ENCODE measurements around the gene ZFYVE28.
"Not testable (repeated sequence)": the region's sequence is repeated elsewhere in the genome, so short reads cannot be mapped to it uniquely, and the experiment has no call there.

The ZFYVE28 gene

GRCh38 chr4:2446656-2447564 is 28.5 kb upstream of the ZFYVE28 start:
- no peak for DNase-seq

GRCh38 chr4:2445571-2445970 is 27.1 kb upstream of the ZFYVE28 start:
- no peak for DNase-seq

- no peak for DNase-seq
These were observed 26.7 kb upstream of the ZFYVE28 start for GRCh38 chr4:2445130-2445529.

GRCh38 chr4:2443956-2444740 is 25.7 kb upstream of the ZFYVE28 start:
- DNase-seq, result no peak

- no peak for DNase-seq
These were observed 24.8 kb upstream of the ZFYVE28 start for GRCh38 chr4:2443061-2443730.

GRCh38 chr4:2442175-2442993 is 23.9 kb upstream of the ZFYVE28 start:
- DNase-seq, result no peak

- DNase-seq, result no peak
These were observed 23.1 kb upstream of the ZFYVE28 start for GRCh38 chr4:2441393-2442174.

- no peak for DNase-seq
These were observed 20.6 kb upstream of the ZFYVE28 start for GRCh38 chr4:2438822-2439718.

GRCh38 chr4:2437475-2438215 is 19.2 kb upstream of the ZFYVE28 start:
- DNase-seq, result no peak

GRCh38 chr4:2436761-2437474 is 18.5 kb upstream of the ZFYVE28 start:
- DNase-seq, result no peak

- no peak for DNase-seq
These were observed 17.9 kb upstream of the ZFYVE28 start for GRCh38 chr4:2436301-2436700.

- DNase-seq, result no peak
These were observed 16.0 kb upstream of the ZFYVE28 start for GRCh38 chr4:2434420-2434819.

GRCh38 chr4:2433609-2434350 is 15.3 kb upstream of the ZFYVE28 start:
- no peak for DNase-seq

GRCh38 chr4:2432991-2433530 is 14.6 kb upstream of the ZFYVE28 start:
- DNase-seq, result no peak

GRCh38 chr4:2432004-2432403 is 13.6 kb upstream of the ZFYVE28 start:
- DNase-seq, result no peak

- not testable (repeated sequence) for DNase-seq
These were observed 11.7 kb upstream of the ZFYVE28 start for GRCh38 chr4:2429945-2430757.
